Fibroblast of lung (primary cell): ENCODE results near the gene ABHD18.

Experiments used
- EZH2 ChIP-seq: IDR thresholded peaks from 2 replicates; pipeline ENCODE4 v1.5.1; 2012; ENCODE audit warnings: low read length, control low read depth, mild to moderate bottlenecking; ENCODE audit errors: missing control alignments
- TF ChIP-seq, protein P1 (sequence below), 2 donors: IDR thresholded peaks in 1 of 2; conservative IDR thresholded peaks in 1 of 2; 1 replicate in 1 of 2; 2 replicates in 1 of 2; pipeline ENCODE4 v1.5.1; 2011 to 2012; ENCODE audit warnings: low read length in 2 of 2, control low read depth in 1 of 2, inconsistent platforms in 1 of 2, low read depth in 1 of 2, mild to moderate bottlenecking in 1 of 2

DNA sequence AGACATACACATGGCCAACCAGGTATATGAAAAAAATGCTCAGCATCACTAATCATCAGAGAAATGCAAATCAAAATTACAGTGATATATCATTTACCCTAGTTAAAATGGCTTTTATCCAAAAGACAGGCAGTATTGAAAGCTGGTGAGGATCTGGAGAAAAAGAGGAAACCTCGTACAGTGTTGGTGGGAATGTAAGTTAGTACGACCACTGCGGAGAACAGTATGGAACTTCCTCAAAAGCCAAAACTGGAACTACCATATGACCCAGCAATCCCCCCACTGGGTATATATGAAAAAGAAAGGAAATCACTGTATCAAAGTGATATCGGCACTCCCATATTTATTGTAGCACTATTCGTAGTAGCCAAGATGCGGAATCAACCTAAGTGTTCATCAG lies 23.4 kb downstream of the ABHD18 start:
- TF ChIP-seq, protein P1, sequence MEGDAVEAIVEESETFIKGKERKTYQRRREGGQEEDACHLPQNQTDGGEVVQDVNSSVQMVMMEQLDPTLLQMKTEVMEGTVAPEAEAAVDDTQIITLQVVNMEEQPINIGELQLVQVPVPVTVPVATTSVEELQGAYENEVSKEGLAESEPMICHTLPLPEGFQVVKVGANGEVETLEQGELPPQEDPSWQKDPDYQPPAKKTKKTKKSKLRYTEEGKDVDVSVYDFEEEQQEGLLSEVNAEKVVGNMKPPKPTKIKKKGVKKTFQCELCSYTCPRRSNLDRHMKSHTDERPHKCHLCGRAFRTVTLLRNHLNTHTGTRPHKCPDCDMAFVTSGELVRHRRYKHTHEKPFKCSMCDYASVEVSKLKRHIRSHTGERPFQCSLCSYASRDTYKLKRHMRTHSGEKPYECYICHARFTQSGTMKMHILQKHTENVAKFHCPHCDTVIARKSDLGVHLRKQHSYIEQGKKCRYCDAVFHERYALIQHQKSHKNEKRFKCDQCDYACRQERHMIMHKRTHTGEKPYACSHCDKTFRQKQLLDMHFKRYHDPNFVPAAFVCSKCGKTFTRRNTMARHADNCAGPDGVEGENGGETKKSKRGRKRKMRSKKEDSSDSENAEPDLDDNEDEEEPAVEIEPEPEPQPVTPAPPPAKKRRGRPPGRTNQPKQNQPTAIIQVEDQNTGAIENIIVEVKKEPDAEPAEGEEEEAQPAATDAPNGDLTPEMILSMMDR (conservative IDR thresholded peaks at IDR 0.05 in 1 of 2, IDR thresholded peaks at IDR 0.05 in 1 of 2; ENCODE audit: low read depth in 1 of 2, low read length in 2 of 2), result no peak
- no peak for TF ChIP-seq EZH2
